Measurements from ENCODE around the gene FAM221A.
"Not testable (repeated sequence)": the region's sequence is repeated elsewhere in the genome, so short reads cannot be mapped to it uniquely, and the experiment has no call there.

Gene FAM221A, protein sequence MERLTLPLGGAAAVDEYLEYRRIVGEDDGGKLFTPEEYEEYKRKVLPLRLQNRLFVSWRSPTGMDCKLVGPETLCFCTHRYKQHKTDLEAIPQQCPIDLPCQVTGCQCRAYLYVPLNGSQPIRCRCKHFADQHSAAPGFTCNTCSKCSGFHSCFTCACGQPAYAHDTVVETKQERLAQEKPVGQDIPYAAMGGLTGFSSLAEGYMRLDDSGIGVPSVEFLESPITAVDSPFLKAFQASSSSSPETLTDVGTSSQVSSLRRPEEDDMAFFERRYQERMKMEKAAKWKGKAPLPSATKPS

DNA sequence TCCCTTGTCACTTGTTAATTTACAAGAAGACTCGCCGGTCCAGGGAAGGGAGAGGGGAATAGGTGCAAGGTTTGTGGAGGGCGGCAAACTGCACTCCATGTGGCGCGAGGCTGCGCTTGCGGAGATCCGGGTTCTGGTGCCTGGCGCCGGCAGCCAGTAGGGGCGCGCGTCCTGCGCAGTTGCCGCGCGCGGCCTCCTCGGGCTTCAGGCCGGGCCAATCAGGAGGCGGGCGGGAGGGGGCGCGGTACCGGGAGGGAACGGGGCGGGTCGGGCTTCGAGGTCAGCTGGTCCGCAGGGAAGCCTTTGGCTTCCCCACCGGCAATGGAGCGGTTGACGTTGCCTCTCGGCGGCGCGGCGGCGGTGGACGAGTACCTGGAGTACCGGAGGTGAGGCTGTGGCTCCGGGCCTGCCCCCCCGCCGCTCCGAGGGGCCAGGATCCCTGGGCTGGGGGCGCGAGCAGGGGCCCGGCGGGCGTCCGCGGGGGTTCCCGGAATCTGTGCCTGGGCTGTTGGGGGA lies at the start of gene FAM221A:
FAM221A (plus strand) TSS at position 302 of the 516 bp plus-strand sequence; CDS start at position 322, 20 bp downstream.
- peak; percentile 53 to 81 (median 73) for DNase-seq

DNA sequence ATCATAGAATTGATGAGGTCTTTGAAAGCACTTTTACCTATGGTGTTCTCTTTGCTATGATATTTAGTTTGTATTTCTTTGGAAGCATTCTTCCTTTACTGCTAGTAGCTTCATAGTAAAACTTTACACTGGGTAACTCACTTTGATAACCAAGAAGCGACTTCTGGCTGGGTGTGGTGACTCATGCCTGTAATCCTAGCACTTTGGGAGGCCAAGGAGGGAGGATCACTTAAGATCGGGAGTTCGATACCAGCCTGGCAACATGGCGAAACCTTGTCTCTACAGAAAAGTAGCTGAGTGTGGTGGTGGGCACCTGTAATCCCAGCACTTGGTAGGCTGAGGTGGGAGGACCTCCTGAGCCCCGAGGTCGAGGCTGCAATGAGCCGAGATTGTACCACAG lies 46.6 kb upstream of the FAM221A start:
- DNase-seq: no peak

DNA sequence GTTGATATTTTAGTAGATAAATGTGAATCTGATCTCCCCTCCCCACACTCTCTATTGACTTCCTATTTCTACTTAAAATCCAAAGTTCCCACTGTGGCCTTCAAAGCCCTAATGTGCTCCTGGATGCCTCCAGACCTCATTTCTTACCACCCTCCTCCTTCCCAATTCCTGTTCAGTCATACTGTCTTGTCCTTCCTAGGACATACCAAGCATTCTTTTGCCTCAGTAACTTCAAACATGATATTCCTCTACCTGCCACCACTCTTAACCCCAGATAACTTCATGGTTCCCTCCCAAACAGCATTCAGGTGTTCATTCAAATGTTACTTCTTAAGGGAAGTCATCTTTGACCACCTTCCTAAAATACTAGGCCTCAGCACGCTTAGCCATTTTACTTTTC lies 34.2 kb upstream of the FAM221A start:
- DNase-seq: no peak

DNA sequence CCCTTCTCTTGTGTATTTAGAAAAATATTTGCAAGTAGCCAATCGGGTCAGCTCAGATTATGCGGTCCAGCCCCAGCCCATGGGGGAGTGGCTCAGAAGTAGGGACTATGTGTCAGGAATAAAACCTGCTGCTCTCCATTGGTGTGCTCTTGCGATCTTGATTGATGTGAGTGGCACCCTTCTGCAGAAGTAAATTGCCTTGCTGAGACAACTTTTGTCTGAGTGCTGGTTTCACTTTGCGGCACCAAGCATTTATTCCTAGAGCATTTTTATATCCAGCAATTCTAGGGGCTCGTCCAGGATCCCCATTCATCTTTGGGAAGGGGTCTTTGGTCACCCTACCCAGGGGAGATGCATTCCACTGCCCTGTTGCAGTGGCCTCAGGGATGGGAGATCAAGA lies 26.1 kb upstream of the FAM221A start:
- DNase-seq: no peak

DNA sequence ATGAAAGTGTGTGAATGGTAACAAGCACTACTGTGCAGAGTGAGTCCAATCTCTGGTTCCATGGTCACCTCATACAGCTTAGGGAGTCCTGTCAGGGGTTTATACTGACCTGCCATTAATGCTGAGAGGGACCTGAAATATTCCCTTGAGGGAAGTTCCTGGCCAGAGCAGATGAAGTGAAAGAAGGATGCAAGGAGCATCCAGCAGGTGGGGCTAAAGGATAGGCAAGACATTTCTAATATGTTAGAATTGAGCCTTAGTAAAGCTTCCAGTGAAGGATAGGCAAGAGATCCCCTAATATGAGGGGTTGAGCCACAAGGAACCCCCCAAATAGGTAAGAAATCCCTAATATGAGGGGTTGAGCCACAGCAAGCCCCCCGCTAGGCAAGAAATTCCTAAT lies 25.5 kb upstream of the FAM221A start:
- DNase-seq: no peak

DNA sequence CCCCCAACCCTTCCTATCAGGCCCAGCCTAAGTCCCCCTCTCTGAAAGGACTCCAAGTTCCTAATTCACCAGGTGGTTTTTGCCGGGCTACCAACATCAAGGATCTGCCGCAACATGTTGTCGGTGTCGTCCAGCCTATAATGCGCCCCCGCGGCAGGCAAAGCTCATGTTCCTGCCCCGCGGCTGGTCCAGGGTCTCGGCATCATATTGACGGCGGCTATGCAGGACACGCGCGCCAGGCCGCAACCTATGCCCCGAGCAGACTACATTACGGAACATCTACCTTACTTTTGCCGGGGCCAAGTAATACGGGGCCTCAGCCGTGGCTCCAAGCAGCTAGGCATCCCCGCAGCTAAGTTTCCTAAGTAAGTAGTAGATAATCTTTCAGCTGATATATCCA lies 24.6 kb upstream of the FAM221A start:
- DNase-seq: no peak

DNA sequence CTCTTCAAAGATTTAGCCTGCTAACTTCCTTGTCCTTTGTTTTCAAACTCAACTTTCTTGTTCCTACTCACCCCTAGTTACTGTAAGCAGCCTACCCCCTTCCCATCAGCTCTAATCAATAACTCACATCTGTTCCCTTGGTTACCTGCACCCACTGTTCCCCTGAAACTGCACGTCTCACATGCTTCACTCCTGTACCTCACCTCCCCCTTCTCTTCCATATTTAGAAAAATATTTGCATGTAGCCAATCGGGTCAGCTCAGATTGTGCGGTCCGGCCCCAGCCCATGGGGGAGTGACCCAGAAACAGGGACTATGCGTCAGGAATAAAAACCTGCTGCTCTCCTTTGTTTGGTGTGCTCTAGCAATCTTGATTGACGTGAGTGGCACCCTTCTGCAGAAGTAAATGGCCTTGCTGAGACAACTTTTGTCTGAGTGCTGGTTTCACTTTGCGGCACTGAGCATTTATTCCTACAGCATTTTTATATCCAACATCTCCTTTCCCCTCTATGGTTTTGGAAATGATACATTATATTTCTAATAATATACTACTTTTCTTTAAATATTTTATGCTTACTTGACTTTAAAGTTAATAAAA lies 21.1 kb upstream of the FAM221A start:
- DNase-seq: no peak

DNA sequence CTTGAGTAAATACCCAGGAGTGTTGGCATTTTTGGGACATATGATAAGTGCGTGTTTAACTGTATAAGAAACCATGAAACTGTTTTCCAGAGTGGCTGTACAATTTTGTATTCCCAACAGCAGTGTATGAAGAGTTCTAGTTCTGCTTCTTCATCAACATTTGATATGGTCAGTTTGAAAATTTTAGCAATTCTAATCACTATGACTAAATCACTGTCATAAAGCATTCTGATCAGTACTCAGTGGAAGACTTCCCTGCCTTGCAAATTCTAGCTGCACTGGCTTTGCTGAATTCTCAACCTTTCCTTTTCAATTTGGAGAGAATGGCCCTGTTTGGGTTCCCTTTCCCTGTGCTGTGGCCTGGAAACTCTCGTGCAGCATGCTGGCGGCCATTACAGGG lies 18.6 kb upstream of the FAM221A start:
- no peak for DNase-seq

DNA sequence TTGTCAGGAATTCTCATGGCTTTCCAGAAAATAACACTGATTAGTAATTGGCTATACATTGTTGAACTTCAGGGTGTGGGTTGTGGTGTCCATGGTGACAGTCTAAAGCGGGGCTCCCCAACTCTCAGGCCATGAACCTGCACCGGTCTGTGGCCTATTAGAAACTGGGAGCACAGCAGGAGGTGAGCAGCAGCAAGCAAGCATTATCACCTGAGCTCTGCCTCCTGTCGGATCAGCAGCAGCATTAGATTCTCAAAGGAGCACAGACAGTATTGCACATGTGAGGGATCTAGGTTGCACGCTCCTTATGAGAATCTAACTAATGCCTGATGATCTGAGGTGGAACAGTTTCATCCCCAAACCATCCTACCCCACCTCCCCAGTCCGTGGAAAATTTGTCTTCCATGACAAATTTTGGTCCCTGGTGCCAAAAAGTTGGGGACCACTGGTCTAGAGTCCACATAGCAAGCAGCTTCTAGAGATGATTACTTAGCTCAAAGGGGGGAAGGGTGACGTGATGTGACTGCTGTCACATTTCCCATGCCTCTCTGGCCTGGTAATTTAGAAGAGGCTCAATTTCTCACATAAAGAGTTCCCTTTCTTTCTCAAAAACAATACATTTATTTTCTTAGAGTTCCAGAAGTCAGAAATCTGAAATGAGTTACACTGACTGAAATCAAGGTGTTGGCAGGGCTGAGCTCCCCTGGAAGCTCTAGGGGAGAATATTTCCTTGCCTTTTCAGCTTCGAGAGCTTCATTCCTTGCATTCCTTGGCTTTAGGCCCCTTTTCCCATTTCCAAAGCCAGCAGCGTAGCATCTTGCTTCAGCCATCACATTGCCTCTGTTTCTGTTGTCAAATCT lies 17.6 kb upstream of the FAM221A start:
- no peak for DNase-seq

DNA sequence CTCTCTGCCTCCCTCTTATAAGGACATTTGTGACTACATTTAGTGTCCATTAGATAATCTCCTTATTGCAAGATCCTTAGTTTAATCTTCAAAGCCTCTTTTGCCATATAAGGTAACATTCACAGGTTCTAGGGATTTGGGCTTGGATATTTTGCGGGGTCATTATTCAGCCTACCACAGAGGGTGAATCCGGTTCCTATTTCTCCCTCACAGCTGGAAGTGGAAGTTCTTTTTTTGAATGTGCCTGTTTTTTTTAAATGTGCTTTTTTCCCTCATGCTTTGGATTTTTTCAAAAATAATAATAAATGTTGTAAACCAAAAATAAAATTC lies 17.1 kb upstream of the FAM221A start:
- DNase-seq: no peak

DNA sequence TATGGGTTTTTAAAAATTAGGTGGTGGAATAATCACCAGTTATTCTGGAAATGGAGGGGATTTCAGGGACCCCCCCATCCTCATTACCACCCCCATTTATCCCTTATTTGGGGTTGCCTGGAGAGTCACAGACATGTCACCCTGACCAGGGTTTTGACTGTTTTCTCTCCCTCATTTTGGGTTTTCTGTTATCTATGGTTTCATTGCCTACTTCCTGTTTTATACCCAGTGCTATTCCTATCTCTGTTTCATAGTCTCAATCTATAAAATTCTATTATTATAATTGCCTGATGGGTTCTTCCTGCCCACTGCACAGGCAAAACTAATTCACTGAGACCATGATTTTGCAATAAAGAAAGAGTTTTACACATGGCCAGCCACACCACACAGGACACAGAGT lies 15.9 kb upstream of the FAM221A start:
- DNase-seq: no peak

DNA sequence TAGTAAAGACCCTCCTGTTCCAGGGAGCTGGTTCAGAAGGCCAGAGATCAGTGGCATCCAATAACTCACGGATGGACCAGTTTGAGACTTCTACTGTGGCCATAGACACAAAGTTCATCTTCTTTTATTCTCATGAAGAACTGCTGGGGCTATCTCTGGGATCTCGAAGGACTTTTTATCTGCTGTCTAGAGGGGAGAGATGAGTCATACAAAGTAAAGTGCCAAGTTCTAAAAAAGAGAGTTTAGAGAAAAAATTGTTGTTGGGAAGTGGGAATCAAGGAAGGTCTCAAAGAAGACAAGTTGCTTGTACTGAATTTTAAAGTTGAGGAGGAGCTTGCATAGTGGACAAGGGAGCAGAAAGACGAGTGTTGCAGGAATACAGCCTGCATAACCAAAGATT lies 8.0 kb upstream of the FAM221A start:
- no peak for DNase-seq

DNA sequence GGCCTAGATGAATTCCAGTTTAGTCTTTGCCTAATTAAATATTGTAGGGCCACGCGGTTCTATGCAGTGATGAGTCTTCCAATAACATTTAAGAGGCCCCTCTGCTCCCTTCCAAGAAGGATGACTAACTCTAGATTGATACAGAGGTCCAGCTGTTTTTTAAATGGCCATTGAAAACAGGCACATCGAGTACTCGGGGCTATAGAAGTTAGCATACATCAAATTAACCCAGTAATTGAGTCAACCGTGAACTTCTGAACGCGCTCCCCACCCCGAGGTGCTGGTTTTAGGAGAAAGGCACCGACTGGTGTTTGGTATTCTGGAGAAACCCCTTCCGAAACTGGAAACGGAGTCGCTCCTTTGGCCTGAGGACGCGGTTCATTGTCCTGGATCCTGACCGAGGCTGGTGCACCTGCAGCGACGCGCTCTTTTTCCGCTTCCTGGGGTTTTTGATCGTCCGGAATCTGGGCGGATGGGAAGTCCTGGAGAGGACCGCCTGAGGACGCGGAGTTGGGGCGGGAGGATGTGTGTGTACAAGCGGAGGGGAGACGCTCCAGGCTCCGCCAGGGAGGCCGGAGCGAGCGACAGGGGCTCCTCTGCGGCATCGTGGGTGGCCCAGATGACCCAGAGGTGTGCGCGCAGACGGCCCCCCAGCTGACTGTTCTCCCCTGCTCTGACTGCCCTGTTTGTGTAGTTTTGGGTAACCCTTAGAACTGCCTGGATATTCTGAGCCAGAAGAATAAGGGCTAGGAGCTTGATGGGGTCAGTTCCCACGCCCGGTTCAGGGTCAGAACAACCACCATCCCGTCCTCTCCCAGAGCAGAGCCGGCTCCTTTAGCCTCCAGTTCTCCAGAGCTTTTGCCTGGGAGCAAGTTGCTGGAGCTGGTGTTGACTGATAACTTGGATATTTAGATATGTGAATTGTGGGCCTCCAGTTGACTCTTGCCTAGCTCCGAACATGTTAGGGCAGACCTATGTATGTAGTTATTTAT lies 711 bp downstream of the FAM221A start:
- DNase-seq: peak; percentile 6 to 66 (median 34)

DNA sequence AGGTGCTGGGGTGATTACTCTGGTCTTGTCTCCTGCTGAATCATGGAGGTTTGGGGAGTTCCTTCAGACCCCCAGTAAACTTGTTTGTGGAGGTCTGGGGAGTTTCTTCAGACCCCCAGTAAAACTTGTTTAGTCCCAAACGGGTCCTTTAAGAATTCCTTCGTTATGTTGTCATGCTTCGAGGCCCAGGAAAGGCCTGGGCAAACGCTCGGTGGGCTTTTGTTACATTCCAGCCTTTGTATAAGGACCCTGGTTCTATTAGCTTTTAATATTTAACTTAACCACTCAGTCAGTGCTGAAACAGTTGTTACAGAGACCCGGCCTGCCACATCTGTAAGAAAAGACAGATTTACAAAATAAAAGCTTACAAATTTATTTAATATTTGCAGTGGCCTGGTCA lies 4.0 kb downstream of the FAM221A start:
- DNase-seq: not testable (repeated sequence)

DNA sequence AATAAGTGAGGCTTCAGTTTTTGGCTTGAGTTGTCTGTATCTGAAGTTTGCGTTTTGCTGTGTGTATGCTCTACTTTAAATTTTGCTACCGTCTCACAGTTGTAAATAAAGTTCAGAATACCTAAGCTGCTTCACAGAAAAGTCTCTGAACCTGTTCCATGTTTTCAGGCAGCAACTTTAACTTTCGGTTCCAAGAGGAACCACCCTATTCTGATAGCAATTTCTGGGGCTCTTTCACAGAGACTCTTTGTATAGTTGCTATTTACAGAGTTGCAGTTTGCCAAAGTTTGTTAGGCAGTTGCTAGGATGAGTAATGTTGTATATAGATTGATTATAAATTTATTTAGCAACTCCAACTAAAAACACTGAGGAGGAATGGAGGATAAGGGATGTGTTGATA lies 5.7 kb downstream of the FAM221A start:
- no peak for DNase-seq

DNA sequence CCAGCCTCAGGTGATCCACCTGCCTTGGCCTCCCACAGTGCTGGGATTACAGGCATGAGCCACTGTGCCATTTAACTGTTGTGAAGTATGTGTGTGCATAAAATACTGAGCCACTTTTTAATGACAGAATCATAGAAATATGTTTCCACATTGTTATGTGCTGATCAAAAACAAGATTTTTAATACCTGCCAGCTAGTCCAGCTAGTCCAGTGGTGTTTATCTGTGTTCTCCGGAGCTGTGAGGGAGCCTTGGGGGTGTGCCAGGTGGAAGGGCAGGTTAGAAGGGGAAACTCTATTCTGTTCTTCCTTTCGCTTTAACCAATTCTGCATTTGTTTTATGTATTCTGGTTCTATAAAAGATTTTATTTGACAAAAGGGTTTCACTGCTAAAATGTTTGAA lies 7.0 kb downstream of the FAM221A start:
- DNase-seq: no peak

DNA sequence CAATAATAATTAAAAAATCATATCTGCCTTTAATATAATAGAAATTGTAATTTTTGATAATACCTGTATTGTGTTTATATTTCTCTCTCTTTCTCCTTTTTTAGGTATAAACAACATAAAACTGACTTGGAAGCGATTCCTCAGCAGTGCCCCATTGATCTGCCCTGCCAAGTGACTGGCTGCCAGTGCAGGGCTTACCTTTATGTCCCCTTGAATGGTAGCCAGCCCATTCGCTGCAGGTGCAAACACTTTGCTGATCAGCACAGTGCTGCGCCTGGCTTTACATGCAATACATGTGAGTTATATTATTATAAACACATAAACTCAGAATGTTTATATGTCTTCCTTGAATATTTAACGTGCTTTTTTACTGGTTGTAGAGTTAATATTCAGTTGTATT lies 9.2 kb downstream of the FAM221A start:
- no peak for DNase-seq

DNA sequence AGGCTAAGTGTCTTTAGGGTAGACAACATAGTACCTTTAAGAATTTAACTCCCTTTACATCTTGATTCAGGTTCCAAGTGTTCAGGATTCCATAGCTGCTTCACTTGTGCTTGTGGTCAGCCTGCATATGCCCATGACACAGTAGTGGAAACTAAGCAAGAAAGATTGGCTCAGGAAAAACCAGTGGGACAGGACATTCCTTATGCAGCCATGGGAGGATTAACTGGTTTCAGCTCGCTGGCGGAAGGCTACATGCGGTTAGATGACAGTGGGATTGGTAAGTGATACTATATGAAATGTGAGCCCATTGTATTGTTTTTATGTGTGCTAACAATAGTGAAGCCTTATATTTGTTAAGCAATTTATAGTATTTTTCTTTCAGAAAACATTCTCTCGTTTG lies 11.3 kb downstream of the FAM221A start:
- DNase-seq: no peak

DNA sequence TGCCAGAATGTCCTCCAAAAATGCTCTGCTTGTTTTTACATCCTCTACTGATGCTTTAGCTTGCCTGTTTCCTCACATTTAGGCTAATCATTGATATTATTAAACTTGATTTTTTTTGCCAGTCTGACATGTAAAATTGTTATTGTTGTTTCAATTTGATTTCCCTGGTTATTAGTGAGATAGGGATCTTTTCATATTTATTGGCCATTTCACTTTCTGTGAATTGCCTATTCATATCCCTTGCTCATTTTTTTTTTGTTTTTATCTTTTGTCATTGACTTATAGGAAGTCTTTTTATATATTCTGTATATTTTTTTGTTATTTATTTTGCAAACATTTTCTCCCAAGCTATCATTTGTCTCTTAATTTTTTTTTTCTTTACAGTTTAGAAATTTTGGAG lies 13.2 kb downstream of the FAM221A start:
- DNase-seq: no peak

DNA sequence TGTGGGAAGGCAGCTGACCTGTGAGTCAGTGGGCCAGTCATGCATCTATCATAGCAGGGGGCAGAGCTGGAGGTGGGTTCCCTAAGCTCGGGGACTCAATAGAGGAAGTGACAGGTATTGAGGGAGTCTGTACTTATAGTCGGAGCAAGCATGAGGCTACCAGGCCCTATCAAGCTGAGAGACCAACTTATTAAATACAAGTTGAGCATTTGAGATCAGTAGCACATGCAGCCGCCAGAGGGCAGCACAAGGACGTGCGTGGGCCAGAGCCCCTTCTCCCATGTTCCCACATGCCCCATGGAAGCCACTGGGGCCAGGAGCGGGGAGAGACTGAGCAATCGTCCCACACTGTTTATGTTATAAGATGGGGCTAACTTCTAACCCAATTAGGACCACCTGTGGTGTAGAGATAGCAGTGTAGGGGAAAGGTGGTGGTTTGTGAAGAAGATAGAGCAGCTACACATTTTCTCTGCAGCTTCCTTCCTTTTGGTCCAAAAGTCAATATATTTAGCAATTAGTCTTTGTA lies 17.0 kb downstream of the FAM221A start:
- peak in 5 of 6 experiments; percentile 23 to 42 (median 34) for DNase-seq

DNA sequence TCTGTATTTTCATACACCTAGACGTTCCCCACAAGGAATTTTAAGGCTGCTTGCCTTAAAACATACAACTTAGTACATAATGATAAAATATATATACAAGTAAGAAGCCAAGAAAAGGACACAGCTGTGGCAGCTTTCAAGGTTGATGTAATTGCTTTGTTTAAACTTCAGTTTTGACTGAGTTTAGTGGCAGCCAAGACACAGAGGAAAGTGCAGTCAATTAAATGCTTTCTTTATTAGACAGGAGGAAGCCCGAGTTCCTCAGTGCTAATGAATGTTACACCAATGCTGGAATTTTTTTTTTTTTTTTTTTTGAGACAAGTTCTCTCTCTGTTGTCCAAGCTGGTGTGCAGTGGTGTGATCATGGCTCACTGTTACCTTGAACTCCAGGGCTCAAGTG lies 18.8 kb downstream of the FAM221A start:
- DNase-seq: no peak

DNA sequence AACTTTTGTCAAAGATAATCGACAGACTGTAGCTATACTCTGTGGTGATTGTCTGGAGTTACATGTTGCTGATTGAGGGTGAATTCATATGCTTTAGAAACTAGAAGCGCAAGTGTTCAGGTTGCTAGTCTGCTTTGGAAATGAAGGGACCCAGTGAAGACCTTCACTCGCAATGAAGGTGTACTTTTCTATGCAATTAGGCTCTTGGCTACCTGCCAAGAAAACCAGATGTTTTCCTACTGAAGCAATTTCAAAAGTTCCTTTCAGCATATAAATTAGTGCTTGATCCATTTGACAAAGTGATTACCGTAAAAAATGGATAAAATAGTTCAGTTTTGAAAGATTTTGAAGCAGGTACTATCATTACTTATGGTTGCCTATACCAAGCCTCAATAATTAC lies 20.0 kb downstream of the FAM221A start:
- no peak for DNase-seq
